Muscle of arm (tissue), 14 donors: ENCODE data around the gene HNF1A. TPM values are rescaled to one million over a fixed set of nuclear protein-coding genes. Genes with fewer than 3 reads are reported as not detected.
"Not testable (repeated sequence)": the region's sequence is repeated elsewhere in the genome, so short reads cannot be mapped to it uniquely, and the experiment has no call there.

Experiments
- DNase-seq: peaks from one replicate; pipeline ENCODE4 v3.0.0-alpha.2; 2013
- long read RNA-seq, 11 donors: transcript quantifications; one replicate each; lab custom pipeline, GENCODE V29; 2026
- polyA plus RNA-seq, 12 donors: library from polyadenylated mRNA; unstranded; fragments of 120-200 nt; gene quantifications; one replicate each; pipeline ENCODE4 v1.2.1, GENCODE V29; 2013; ENCODE audit not compliant: insufficient read length in 12 of 12

Gene HNF1A, protein sequence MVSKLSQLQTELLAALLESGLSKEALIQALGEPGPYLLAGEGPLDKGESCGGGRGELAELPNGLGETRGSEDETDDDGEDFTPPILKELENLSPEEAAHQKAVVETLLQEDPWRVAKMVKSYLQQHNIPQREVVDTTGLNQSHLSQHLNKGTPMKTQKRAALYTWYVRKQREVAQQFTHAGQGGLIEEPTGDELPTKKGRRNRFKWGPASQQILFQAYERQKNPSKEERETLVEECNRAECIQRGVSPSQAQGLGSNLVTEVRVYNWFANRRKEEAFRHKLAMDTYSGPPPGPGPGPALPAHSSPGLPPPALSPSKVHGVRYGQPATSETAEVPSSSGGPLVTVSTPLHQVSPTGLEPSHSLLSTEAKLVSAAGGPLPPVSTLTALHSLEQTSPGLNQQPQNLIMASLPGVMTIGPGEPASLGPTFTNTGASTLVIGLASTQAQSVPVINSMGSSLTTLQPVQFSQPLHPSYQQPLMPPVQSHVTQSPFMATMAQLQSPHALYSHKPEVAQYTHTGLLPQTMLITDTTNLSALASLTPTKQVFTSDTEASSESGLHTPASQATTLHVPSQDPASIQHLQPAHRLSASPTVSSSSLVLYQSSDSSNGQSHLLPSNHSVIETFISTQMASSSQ
- polyA plus RNA-seq, result 10 to 100 TPM in 1 of 12 donors, under 1 TPM in 3, not detected in 8; 0.10 to 11.8 (median 0.12) TPM
- long read RNA-seq, donor 1, partial matches to known transcripts, result 9 of 13 reads
- long read RNA-seq, donor 1, other reads (novel, unspliced or antisense), result 0 of 13 reads
- long read RNA-seq, donor 2, result 0 reads
- long read RNA-seq, donor 3, result 0 reads
- long read RNA-seq, donor 4, result 0 reads
- long read RNA-seq, donor 5, partial matches to known transcripts, result 0 of 9 reads
- long read RNA-seq, donor 5, other reads (novel, unspliced or antisense), result 9 of 9 reads
- long read RNA-seq, donor 6, result 0 reads
- long read RNA-seq, donor 7, result 0 reads
- long read RNA-seq, donor 8, result 0 reads
- long read RNA-seq, donor 9, result 0 reads
- long read RNA-seq, donor 10, result 0 reads
- long read RNA-seq, donor 11, partial matches to known transcripts, result 5 of 13 reads
- long read RNA-seq, donor 11, other reads (novel, unspliced or antisense), result 8 of 13 reads

- no peak for DNase-seq
Observed at GRCh38 chr12:120978296-120979219, at the start of gene HNF1A. TSS of gene HNF1A (plus strand) at chr12:120978543. CDS start at chr12:120978769, 226 bp downstream.

DNA sequence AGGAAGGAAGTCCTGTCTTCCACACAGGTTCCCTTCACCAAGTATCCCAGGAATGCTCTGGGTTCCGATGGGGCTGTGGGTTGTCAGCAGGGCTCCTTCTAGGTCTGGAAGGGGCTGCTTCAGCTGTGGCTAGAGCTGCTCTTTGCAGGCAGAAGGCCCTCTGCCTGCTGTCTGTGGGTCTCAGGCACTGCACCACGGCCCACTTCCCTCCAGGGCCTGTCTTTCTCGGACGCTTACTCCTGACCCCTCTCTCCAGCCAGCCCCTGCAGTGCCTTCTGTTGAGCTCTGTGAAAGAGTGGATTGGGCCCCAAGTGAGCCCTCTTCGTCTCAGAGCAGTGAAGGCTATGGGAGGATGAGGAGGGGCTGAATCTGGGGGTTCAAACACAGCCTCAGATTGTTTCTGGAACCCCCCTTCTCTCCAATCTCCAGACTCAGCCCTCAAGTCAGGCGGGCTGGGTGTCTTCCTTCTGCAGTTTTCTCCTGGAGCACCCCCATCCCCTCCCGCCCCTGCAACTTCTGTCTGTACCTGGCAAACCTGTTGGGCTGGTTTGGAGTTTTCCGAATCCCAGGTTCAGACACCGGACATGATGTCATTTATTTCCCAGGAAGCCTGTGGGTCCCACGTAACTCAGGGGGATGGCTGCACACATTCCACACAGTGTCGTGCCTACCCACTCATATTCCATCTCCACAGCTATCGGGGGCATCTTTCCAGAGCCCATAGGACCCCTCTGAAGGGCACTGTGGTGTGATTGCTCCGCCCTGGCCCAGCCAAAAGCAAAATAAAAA is 49.3 kb upstream of the HNF1A start:
- DNase-seq, result no peak

DNA sequence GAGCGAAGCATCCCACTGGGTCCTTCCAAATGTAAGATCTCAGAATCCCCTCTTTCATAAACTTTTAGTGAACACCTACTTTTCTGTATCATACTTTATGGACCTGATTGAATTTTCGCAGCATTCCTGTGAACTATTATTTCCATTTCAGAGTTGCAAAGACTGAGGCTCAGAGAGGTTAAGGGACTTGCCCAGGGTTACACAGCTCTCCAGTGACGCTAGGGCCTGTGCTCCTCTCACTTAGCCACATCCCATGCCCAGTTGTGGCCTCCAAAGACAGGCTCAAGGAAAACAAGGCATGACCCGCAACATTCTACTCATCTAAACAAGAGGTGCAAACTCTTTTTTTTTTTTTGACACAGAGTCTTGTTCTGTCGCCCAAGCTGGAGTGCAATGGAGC is 48.3 kb upstream of the HNF1A start:
- no peak for DNase-seq

- no peak for DNase-seq
Observed at GRCh38 chr12:120932058-120932457, 46.3 kb upstream of the HNF1A start.

GRCh38 chr12:120932956-120933526 is 45.3 kb upstream of the HNF1A start:
- no peak for DNase-seq

- no peak for DNase-seq
Observed at GRCh38 chr12:120933786-120934185, 44.6 kb upstream of the HNF1A start.

- DNase-seq, result peak; percentile 4
Observed at GRCh38 chr12:120936197-120936596, 42.1 kb upstream of the HNF1A start.

- DNase-seq, result no peak
Observed at GRCh38 chr12:120938496-120938895, 39.8 kb upstream of the HNF1A start.

- DNase-seq, result peak; percentile 15
Observed at GRCh38 chr12:120939523-120939922, 38.8 kb upstream of the HNF1A start.

DNA sequence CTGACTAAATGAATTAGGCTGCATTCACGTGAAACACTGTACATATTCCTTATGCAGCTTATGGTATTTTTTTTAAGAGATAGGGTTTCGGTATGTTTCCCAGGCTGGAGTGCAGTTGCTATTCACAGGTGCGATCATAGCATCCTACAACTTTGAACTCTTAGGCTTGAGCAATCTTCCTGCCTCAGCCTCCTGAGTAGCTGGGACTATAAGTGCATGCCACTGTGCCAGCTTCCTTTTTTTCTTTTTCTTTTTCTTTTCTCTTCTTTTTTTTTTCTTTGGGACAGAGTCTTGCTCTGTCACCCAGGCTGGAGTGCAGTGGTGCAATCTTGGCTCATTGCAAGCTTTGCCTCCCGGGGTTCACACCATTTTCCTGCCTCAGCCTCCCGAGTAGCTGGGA is 38.3 kb upstream of the HNF1A start:
- DNase-seq, result no peak

- DNase-seq, result no peak
Observed at GRCh38 chr12:120940799-120941198, 37.5 kb upstream of the HNF1A start.

- DNase-seq, result no peak
Observed at GRCh38 chr12:120941412-120941811, 36.9 kb upstream of the HNF1A start.

DNA sequence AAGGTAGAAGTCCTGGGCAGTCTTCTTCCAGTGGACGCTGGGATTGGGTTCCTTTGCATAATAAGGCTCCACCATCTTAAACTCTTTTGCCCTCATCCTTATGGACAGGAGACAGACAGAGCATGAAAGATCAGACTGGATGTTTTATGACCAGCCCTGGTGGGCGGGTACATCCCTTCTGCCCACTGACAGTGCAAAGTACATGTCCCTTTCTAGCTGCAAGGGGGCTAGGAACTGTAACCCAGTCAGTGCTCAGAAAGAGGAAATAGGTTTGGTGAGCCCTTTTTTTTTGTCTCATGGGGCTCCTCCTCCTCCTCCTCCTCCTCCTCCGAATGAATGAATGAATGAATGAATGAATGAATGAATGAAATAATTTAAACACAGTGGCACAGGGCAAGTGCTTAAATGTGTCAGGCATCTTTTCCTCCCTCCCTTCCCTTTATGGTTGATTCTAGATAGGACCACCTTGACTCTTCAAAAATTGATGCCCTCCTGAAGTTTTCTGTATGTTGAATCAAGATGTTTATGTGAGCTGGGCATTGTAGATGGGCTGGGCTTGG is 36.4 kb upstream of the HNF1A start:
- DNase-seq, result no peak

DNA sequence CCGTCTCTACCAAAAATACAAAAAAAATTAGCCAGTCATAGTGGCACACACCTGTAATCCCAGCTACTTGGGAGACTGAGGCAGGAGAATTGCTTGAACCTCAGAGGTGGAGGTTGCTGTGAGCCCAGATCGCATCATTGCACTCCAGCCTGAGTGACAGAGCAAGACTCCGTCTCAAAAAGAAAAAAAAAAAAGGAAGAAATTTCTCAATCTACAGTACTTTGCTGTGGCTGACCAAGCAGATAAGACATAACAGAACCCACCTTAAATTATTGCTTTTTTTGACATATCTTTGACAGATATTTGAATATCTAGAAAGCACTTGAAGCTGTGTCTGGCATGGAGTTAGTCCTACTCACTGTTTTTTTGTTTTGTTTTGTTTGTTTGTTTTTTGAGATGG is 34.9 kb upstream of the HNF1A start:
- DNase-seq, result no peak

GRCh38 chr12:120944645-120945217 is 33.6 kb upstream of the HNF1A start:
- DNase-seq, result peak; percentile 29

- not testable (repeated sequence) for DNase-seq
Observed at GRCh38 chr12:120945516-120945915, 32.8 kb upstream of the HNF1A start.

- not testable (repeated sequence) for DNase-seq
Observed at GRCh38 chr12:120950260-120950799, 28.0 kb upstream of the HNF1A start.

DNA sequence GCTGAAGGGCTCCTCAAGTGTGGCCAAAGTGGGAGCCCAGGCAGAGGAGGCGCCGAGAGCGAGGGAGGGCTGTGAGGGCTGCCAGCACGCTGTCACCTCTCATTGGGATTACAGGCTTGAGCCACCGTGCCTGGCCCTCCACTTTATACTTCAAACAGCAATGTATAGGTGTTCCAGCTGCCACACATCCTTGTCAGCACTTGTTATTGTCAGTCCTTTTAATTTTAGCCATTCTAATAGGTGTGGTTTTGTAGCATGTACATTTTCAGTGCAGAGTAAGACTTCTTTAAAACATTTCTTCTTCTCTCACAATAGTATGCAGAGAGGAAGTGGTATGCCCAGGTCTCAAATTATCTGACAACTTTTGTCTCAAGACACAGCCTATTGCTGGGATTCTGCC is 27.5 kb upstream of the HNF1A start:
- DNase-seq, result no peak

DNA sequence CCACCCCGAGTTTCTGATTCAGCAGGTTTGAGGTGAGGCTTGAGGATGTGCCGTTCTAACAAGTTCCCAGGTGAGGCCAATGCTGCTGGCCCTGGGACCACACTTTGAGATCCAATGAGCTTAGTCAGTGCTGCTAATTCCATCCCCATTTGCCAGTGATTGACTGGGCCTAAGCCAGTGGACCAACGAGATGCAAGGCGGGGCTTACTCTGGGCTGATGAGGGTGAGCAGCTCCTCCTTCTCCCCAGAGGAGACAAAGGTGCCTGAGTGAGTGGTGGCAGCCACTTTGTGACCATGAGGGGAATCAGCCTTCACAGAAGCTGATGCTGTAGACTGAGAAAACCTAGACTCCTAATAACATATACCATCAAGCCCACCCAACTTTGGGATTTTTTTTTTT is 23.1 kb upstream of the HNF1A start:
- no peak for DNase-seq
